Endodermal cell (in vitro differentiated cells): Measurements from ENCODE around the gene RASD1. TPM values are rescaled to one million over a fixed set of nuclear protein-coding genes. Genes with fewer than 3 reads are reported as not detected.

Experiments used
- DNase-seq: peaks from one replicate; pipeline ENCODE4 v3.0.0-alpha.2; 2017
- H3K27ac ChIP-seq: 2 replicates; pipeline ENCODE4 v1.5.1; 2013; ENCODE audit warnings: mild to moderate bottlenecking, low read depth, low read length, moderate library complexity
- H3K27me3 ChIP-seq: 2 replicates; pipeline ENCODE4 v1.6.1; 2013; ENCODE audit warnings: mild to moderate bottlenecking, low read length, moderate library complexity; ENCODE audit not compliant: insufficient read depth, control insufficient read depth, poor library complexity, severe bottlenecking
- H3K36me3 ChIP-seq: 2 replicates; pipeline ENCODE4 v1.7.0; 2013; ENCODE audit warnings: mild to moderate bottlenecking, low read length, moderate library complexity; ENCODE audit not compliant: control insufficient read depth, insufficient read depth
- H3K4me1 ChIP-seq: one replicate; pipeline ENCODE4 v1.7.0; 2013; ENCODE audit warnings: low read length; ENCODE audit not compliant: control insufficient read depth, insufficient read depth
- H3K4me3 ChIP-seq: 2 replicates; pipeline ENCODE4 v1.5.1; 2013; ENCODE audit warnings: mild to moderate bottlenecking, low read length, moderate library complexity
- H3K9ac ChIP-seq: 2 replicates; pipeline ENCODE4 v1.6.1; 2013; ENCODE audit warnings: mild to moderate bottlenecking, low read length, moderate library complexity; ENCODE audit not compliant: poor library complexity, severe bottlenecking; ENCODE audit errors: extremely low read depth
- H3K9me3 ChIP-seq: 2 replicates; pipeline ENCODE4 v1.6.1; 2013; ENCODE audit warnings: mild to moderate bottlenecking, low read length, moderate library complexity; ENCODE audit not compliant: control insufficient read depth
- H3K27ac Mint-ChIP-seq: 2 replicates; pipeline ENCODE4 v1.8.0; 2020; ENCODE audit warnings: mixed read lengths
- H3K27me3 Mint-ChIP-seq: 2 replicates; pipeline ENCODE4 v1.8.0; 2021; ENCODE audit warnings: mild to moderate bottlenecking, mixed read lengths; ENCODE audit not compliant: insufficient read depth
- H3K36me3 Mint-ChIP-seq: 2 replicates; pipeline ENCODE4 v1.8.0; 2020; ENCODE audit warnings: low read depth, mixed read lengths
- H3K4me1 Mint-ChIP-seq: 2 replicates; pipeline ENCODE4 v1.8.0; 2020; ENCODE audit warnings: mixed read lengths
- H3K4me3 Mint-ChIP-seq: 2 replicates; pipeline ENCODE4 v1.8.0; 2020; ENCODE audit warnings: mild to moderate bottlenecking, moderate library complexity, mixed read lengths
- H3K9me3 Mint-ChIP-seq: 2 replicates; pipeline ENCODE4 v1.8.0; 2020; ENCODE audit warnings: mild to moderate bottlenecking, mixed read lengths
- WGBS, 2 experiments: methylation state at CpG; one replicate each; pipeline versions ENCODE4 v1.1.5 to v1.1.7; 2013; ENCODE audit warnings: missing lambda C conversion rate in 2 of 2, mixed read lengths in 1 of 2; ENCODE audit not compliant: insufficient coverage in 1 of 2, insufficient read length in 1 of 2; 5-methylcytosine and 5-hydroxymethylcytosine counted together
- total RNA-seq, 2 donors: library from RNA; stranded (reverse); fragmentation: NEBNext Ultra II Directional in 1 of 2; extraction: Animal tissue kit (Norgen Biotek cat#: 25700) in 1 of 2; gene quantifications; 2 replicates in 1 of 2; 3 replicates in 1 of 2; pipeline ENCODE4 v1.2.1, GENCODE V29; 2021
- TF ChIP-seq, protein P1 (sequence below): fragments of 200-600 bp; sonication (generic); conservative IDR thresholded peaks from 2 replicates; pipeline ENCODE4 v1.5.0; 2021; ENCODE audit warnings: antibody characterized with exemption, mild to moderate bottlenecking

Gene RASD1
- total RNA-seq, 2 donors from 2014 or later: 1.9 to 2.5 TPM

DNA sequence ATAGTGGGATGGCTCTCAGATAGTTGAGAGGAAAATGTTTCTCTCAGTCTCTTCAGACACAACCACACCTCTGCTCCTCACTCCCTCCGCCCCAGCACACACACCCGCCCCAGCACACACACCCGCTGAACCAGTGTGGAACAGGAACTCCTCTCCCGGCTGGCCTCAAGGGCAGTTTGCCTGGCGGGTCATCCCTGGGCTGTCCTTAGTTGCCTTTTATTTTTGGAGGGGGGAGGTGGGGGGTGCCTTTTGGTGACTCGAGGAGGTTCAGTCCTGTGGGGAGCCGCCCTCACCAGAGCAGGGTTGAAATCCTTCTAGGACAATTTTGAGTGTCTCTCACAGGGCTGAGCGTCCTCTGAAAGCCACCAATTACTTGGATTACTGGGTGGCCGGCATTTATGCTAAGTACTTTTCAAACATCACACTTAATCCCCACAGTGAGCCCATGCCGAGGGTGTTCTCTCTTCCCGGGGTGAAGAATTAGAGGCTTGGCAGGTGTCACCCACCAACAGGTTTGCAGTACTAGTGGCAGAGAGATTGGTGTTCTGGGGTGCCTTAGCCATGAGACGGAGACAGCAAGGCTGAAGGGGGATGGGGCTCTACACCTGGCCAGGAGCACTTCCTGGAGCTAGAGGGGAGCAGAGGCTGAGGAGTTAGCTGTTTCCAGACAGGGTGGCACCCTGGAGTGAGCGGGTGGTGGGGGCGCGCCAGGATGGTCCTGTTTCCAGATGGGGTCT lies 2.8 kb downstream of the RASD1 start:
- H3K9me3 Mint-ChIP-seq: no peaks in the 10 kb centered on the region
- Histone ChIP-seq H3K27me3 (peaks cover 19% of the 10 kb centered on the region), H3K9ac (no peak overlapping the region), H3K27ac (no peak overlapping the region), H3K4me3 (no peak overlapping the region), H3K9me3 (no peaks in the 10 kb centered on the region), H3K36me3 (peaks cover 18% of the 10 kb centered on the region), H3K4me1 (no peaks in the 10 kb centered on the region)
- H3K4me3 Mint-ChIP-seq: peak overlapping the region; percentile 55
- H3K36me3 Mint-ChIP-seq: peaks cover 37% of the 10 kb centered on the region
- TF ChIP-seq, protein P1, sequence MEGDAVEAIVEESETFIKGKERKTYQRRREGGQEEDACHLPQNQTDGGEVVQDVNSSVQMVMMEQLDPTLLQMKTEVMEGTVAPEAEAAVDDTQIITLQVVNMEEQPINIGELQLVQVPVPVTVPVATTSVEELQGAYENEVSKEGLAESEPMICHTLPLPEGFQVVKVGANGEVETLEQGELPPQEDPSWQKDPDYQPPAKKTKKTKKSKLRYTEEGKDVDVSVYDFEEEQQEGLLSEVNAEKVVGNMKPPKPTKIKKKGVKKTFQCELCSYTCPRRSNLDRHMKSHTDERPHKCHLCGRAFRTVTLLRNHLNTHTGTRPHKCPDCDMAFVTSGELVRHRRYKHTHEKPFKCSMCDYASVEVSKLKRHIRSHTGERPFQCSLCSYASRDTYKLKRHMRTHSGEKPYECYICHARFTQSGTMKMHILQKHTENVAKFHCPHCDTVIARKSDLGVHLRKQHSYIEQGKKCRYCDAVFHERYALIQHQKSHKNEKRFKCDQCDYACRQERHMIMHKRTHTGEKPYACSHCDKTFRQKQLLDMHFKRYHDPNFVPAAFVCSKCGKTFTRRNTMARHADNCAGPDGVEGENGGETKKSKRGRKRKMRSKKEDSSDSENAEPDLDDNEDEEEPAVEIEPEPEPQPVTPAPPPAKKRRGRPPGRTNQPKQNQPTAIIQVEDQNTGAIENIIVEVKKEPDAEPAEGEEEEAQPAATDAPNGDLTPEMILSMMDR: no peak
- DNase-seq: peak; percentile 76
- WGBS, 2 experiments: 67 to 90% methylated on average over 3 to 15 of the region's 15 CpGs
- H3K4me1 Mint-ChIP-seq: peaks cover 32% of the 10 kb centered on the region
- no peak overlapping the region for H3K27ac Mint-ChIP-seq
- peaks cover 23% of the 10 kb centered on the region for H3K27me3 Mint-ChIP-seq

DNA sequence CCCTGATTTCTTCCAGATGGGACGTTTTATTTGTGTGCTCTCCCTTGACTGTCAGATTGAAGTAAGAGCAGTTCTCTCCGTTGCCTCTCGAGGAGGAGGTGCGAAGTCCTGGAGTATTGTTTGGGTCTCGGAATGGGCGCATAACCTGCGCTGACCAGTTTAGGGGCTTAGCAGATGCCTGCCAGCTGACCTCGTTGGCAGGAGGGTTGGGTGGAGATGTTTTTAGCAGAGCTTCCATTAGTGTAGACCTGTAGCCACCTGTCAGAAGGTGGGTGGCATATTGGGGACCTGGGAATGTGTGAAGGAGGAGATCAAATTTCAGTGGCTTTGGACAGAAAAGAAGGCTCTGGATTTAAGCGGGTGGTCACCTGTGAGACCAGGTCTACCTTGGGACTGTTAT lies 3.6 kb downstream of the RASD1 start:
- no peak for DNase-seq
- Histone ChIP-seq H3K36me3 (peaks cover 27% of the 10 kb centered on the region), H3K4me1 (no peaks in the 10 kb centered on the region), H3K27me3 (peaks cover 19% of the 10 kb centered on the region), H3K9me3 (no peaks in the 10 kb centered on the region), H3K9ac (no peak overlapping the region), H3K4me3 (no peak overlapping the region), H3K27ac (no peak overlapping the region)
- Mint-ChIP-seq H3K27me3 (peaks cover 22% of the 10 kb centered on the region), H3K27ac (no peak overlapping the region), H3K4me1 (peaks cover 32% of the 10 kb centered on the region), H3K9me3 (no peaks in the 10 kb centered on the region), H3K36me3 (peaks cover 46% of the 10 kb centered on the region), H3K4me3 (no peak overlapping the region)
- 93 to 98% methylated on average over 9 of the region's 9 CpGs for WGBS, 2 experiments
- TF ChIP-seq, protein P1: no peak

DNA sequence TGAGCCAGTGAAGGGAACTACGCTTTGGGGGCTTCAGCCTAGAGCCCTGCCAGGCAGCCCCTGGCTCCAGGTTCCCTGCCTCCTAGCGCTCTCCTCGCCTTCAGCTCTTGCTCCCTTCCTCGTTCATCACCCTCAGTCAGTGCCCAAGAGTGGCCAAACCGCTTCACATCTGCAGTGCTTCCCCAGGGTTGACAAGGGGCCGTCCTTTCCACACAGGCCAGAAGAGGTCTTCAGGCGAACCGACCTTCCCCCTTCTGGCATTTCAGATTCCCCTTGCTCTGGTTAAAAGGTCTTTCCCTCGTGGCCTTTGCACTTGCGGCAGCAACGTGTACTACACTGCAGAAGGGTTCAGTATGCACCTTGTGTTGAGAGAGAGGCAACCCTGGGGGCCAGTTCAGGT lies 4.1 kb downstream of the RASD1 start:
- peaks cover 32% of the 10 kb centered on the region for H3K4me1 Mint-ChIP-seq
- no peak overlapping the region for H3K27ac Mint-ChIP-seq
- peak; percentile 54 for DNase-seq
- Histone ChIP-seq H3K36me3 (peaks cover 29% of the 10 kb centered on the region), H3K4me3 (no peak overlapping the region), H3K27me3 (peaks cover 19% of the 10 kb centered on the region), H3K27ac (no peak overlapping the region), H3K9me3 (no peaks in the 10 kb centered on the region), H3K9ac (no peak overlapping the region), H3K4me1 (no peaks in the 10 kb centered on the region)
- H3K4me3 Mint-ChIP-seq: no peak overlapping the region
- peaks cover 20% of the 10 kb centered on the region for H3K27me3 Mint-ChIP-seq
- H3K36me3 Mint-ChIP-seq: peaks cover 50% of the 10 kb centered on the region
- H3K9me3 Mint-ChIP-seq: no peaks in the 10 kb centered on the region
- WGBS, 2 experiments: 87 to 94% methylated on average over 10 to 11 of the region's 11 CpGs
- TF ChIP-seq, protein P1: no peak
